Lung (tissue), 12 donors: ENCODE results near the gene PAIP1. TPM values are rescaled to one million over a fixed set of nuclear protein-coding genes. Genes with fewer than 3 reads are reported as not detected.

Source experiments
- ATAC-seq: fragments of 200-7000 bp; cut with Tn5 transposase; one replicate; pipeline ENCODE4 v1.9.1; 2020; ENCODE audit warnings: moderate number of reproducible peaks; ENCODE audit not compliant: insufficient read depth, low FRiP score
- DNase-seq, 3 donors: peaks; one replicate each; pipeline ENCODE4 v3.0.0-alpha.2; 2013 to 2017
- H3K27ac ChIP-seq, 2 donors: one replicate each; pipeline ENCODE4 v1.5.1; 2013; ENCODE audit warnings: mild to moderate bottlenecking in 2 of 2, moderate library complexity in 2 of 2, control low read depth in 1 of 2, inconsistent platforms in 1 of 2, low read depth in 1 of 2, low read length in 1 of 2
- H3K27me3 ChIP-seq, 3 donors: one replicate each; pipeline ENCODE4 v1.5.1; 2013; ENCODE audit warnings: low read length in 2 of 3; ENCODE audit not compliant: control insufficient read depth in 3 of 3, insufficient read depth in 3 of 3
- H3K36me3 ChIP-seq, 4 donors: one replicate each; pipeline ENCODE4 v1.5.1; 2013; ENCODE audit warnings: low read length in 4 of 4, mild to moderate bottlenecking in 1 of 4, moderate library complexity in 1 of 4; ENCODE audit not compliant: control insufficient read depth in 4 of 4, insufficient read depth in 4 of 4
- H3K4me1 ChIP-seq, 5 donors: one replicate each; pipeline ENCODE4 v1.5.1; 2013; ENCODE audit warnings: low read length in 5 of 5, mild to moderate bottlenecking in 2 of 5, moderate library complexity in 1 of 5; ENCODE audit not compliant: control insufficient read depth in 5 of 5, insufficient read depth in 5 of 5
- H3K4me3 ChIP-seq: one replicate; pipeline ENCODE4 v1.5.1; 2013; ENCODE audit warnings: mild to moderate bottlenecking, control low read depth, moderate library complexity
- H3K9ac ChIP-seq, 2 donors: one replicate each; pipeline ENCODE4 v1.5.1; 2013; ENCODE audit warnings: low read length in 2 of 2, control low read depth in 1 of 2; ENCODE audit not compliant: insufficient read depth in 1 of 2
- H3K9me3 ChIP-seq, 4 donors: one replicate each; pipeline ENCODE4 v1.5.1; 2013; ENCODE audit warnings: low read length in 3 of 4, mild to moderate bottlenecking in 1 of 4, moderate library complexity in 1 of 4; ENCODE audit not compliant: control insufficient read depth in 4 of 4, insufficient read depth in 3 of 4
- CTCF ChIP-seq: IDR thresholded peaks from 2 replicates; pipeline ENCODE4 v1.5.1; 2012; ENCODE audit warnings: mild to moderate bottlenecking; ENCODE audit errors: control extremely low read depth, extremely low read depth
- WGBS, 2 donors: extraction: QIAGEN DNeasy Blood & Tissue Kit; methylation state at CpG; one replicate each; pipeline ENCODE4 v1.1.7; 2013; 5-methylcytosine and 5-hydroxymethylcytosine counted together
- polyA plus RNA-seq, 2 donors: library from polyadenylated mRNA; stranded (reverse); fragments of 200-250 nt; gene quantifications; one replicate each; pipeline ENCODE4 v1.2.1, GENCODE V29; 2013
- total RNA-seq, 2 donors: library from RNA; depleted of rRNA in 1 of 2; stranded (reverse); fragments of >200 nt in 1 of 2; gene quantifications; one replicate each; pipeline ENCODE4 v1.2.1, GENCODE V29; 2014 to 2021
- donor health status: control.
- donor health status: control.
- donor health status: Bipolar disorder and iron deficiency.
- donor health status: healthy.
- donor health status: DM: yes; HTN: yes; CAD: no.

The PAIP1 gene
- total and polyA plus RNA-seq, 4 donors = 46.1 to 91.1 (median 55.0) TPM

GRCh38 chr5:43536972-43537371, 19.9 kb downstream of the PAIP1 start:
- DNase-seq = no peak
- ATAC-seq = no peak
- Histone ChIP-seq H3K9ac (no peak overlapping the region), H3K36me3 (peaks cover 12 to 47% (median 22%) of the 10 kb centered on the region in 4 donors), H3K9me3 (no peaks in the 10 kb centered on the region), H3K4me3 (no peak overlapping the region), H3K27me3 (no peaks in the 10 kb centered on the region), H3K27ac (no peak overlapping the region), H3K4me1 (no peaks in the 10 kb centered on the region)
- no peak for TF ChIP-seq CTCF

GRCh38 chr5:43533646-43534045, 23.2 kb downstream of the PAIP1 start:
- WGBS, 2 donors = 83 to 92% methylated on average over 2 of the region's 2 CpGs
- no peak overlapping the region for H3K9ac ChIP-seq

GRCh38 chr5:43530648-43531047, 26.2 kb downstream of the PAIP1 start:
- no peak for TF ChIP-seq CTCF
- Histone ChIP-seq H3K36me3 (peaks cover 17 to 54% (median 31%) of the 10 kb centered on the region in 4 donors), H3K27ac (no peak overlapping the region), H3K4me3 (no peak overlapping the region), H3K27me3 (no peaks in the 10 kb centered on the region), H3K9ac (no peak overlapping the region), H3K9me3 (no peaks in the 10 kb centered on the region), H3K4me1 (no peaks in the 10 kb centered on the region)
- WGBS, 2 donors = 87 to 92% methylated on average over 2 of the region's 2 CpGs
- DNase-seq (no peak), ATAC-seq (no peak)

More at GRCh38 chr5:43533646-43534045, 23.2 kb downstream of the PAIP1 start:
- Histone ChIP-seq H3K4me1 (no peaks in the 10 kb centered on the region), H3K27me3 (no peaks in the 10 kb centered on the region), H3K4me3 (no peak overlapping the region), H3K27ac (no peak overlapping the region), H3K36me3 (peaks cover 18 to 57% (median 29%) of the 10 kb centered on the region in 4 donors), H3K9me3 (no peaks in the 10 kb centered on the region)
- no peak for TF ChIP-seq CTCF
- no peak for ATAC-seq
- DNase-seq = no peak

- TF ChIP-seq CTCF = no peak
- WGBS, 2 donors = 67 to 78% methylated on average over 2 of the region's 2 CpGs
- peak; percentile 18 to 73 (median 57) for DNase-seq
Observed at GRCh38 chr5:43523662-43524072, 33.2 kb downstream of the PAIP1 start.

More at GRCh38 chr5:43523662-43524072, 33.2 kb downstream of the PAIP1 start:
- H3K36me3 ChIP-seq = peaks cover 10 to 24% (median 15%) of the 10 kb centered on the region in 4 donors
- H3K9ac ChIP-seq = no peak overlapping the region
- H3K4me3 ChIP-seq = no peak overlapping the region
- peaks cover 0 to 6% (median 0%) of the 10 kb centered on the region in 5 donors for H3K4me1 ChIP-seq
- no peaks in the 10 kb centered on the region for H3K27me3 ChIP-seq
- no peaks in the 10 kb centered on the region for H3K9me3 ChIP-seq
- no peak overlapping the region for H3K27ac ChIP-seq
- no peak for ATAC-seq
